Progenitor cell of endocrine pancreas (in vitro differentiated cells): Measurements from ENCODE around the gene GPX4. TPM values are rescaled to one million over a fixed set of nuclear protein-coding genes. Genes with fewer than 3 reads are reported as not detected.

Experiments
- DNase-seq: peaks from one replicate; pipeline ENCODE4 v3.0.0; 2021; ENCODE audit warnings: low spot score; ENCODE audit not compliant: unreplicated experiment
- H3K27ac Mint-ChIP-seq: 2 replicates; pipeline ENCODE4 v1.8.0; 2021; ENCODE audit warnings: mild to moderate bottlenecking, moderate library complexity, mixed read lengths
- H3K27me3 Mint-ChIP-seq: 2 replicates; pipeline ENCODE4 v1.8.0; 2021; ENCODE audit warnings: mixed read lengths
- H3K36me3 Mint-ChIP-seq: 2 replicates; pipeline ENCODE4 v1.8.0; 2022; ENCODE audit warnings: mixed read lengths; ENCODE audit not compliant: insufficient read depth
- H3K4me1 Mint-ChIP-seq: 2 replicates; pipeline ENCODE4 v1.8.0; 2021; ENCODE audit warnings: low read depth, mixed read lengths
- H3K4me3 Mint-ChIP-seq: 2 replicates; pipeline ENCODE4 v1.8.0; 2021; ENCODE audit warnings: low read depth, mild to moderate bottlenecking, moderate library complexity, mixed read lengths
- H3K9me3 Mint-ChIP-seq: 2 replicates; pipeline ENCODE4 v1.8.0; 2021; ENCODE audit warnings: low read depth, mixed read lengths
- CTCF ChIP-seq: fragments of 200-600 bp; sonication (generic); IDR thresholded peaks from one replicate; pipeline ENCODE4 v1.5.0; 2021; ENCODE audit warnings: antibody characterized with exemption, mild to moderate bottlenecking; ENCODE audit not compliant: unreplicated experiment
- total RNA-seq: library from RNA; stranded (reverse); gene quantifications from 2 replicates; pipeline ENCODE4 v1.2.1, GENCODE V29; 2021

Gene GPX4
- total RNA-seq, 1 donor from 2014 or later: 231 TPM

DNA sequence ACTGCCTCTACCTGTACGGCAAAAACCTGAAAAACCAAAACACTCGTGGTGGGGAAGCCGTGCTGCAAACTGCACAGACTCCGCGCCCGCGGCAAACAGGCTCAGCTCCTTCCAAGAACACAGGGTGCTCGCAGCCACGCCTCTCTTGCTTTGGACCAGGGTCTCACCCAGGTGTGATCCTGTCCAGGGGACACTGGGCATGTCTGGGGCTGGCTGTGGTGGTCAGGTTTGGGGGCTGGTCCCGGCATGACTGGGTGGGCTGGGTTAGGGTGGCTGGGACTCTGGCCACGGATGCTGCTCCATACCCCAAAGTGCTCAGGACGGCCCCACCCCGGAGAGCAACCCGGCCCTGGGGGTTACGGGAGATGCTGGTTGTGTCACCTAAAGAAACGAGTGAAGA is 13.9 kb downstream of the GPX4 start:
- H3K4me3 Mint-ChIP-seq: no peak overlapping the region
- H3K4me1 Mint-ChIP-seq: no peaks in the 10 kb centered on the region
- peaks cover 8% of the 10 kb centered on the region for H3K36me3 Mint-ChIP-seq
- no peak for DNase-seq
- TF ChIP-seq CTCF: no peak
- no peaks in the 10 kb centered on the region for H3K9me3 Mint-ChIP-seq
- H3K27me3 Mint-ChIP-seq: no peaks in the 10 kb centered on the region
- H3K27ac Mint-ChIP-seq: no peak overlapping the region

DNA sequence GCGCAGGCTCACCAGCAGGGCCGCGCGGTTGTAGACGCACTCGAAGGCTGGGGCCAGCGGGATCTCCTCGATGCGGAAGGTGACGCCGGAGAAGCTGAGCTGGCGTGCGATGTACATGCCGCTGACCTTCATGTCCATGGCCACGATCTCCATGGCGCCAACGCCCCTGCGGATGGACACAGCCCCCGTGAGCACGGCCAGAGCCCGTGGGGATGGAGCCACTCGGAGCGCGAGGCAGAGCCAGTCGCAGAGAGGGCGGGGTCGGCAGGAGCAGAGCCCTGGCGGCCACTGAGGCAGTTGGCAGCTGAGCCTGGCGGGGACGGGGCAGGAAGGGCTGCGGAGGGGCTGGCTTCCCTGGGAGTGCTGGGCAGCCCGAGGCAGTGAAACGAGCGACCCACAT is 15.2 kb downstream of the GPX4 start:
- no peaks in the 10 kb centered on the region for H3K9me3 Mint-ChIP-seq
- H3K27me3 Mint-ChIP-seq: no peaks in the 10 kb centered on the region
- DNase-seq: no peak
- no peak overlapping the region for H3K4me3 Mint-ChIP-seq
- H3K4me1 Mint-ChIP-seq: no peaks in the 10 kb centered on the region
- peaks cover 8% of the 10 kb centered on the region for H3K36me3 Mint-ChIP-seq
- H3K27ac Mint-ChIP-seq: no peak overlapping the region
- TF ChIP-seq CTCF: no peak

DNA sequence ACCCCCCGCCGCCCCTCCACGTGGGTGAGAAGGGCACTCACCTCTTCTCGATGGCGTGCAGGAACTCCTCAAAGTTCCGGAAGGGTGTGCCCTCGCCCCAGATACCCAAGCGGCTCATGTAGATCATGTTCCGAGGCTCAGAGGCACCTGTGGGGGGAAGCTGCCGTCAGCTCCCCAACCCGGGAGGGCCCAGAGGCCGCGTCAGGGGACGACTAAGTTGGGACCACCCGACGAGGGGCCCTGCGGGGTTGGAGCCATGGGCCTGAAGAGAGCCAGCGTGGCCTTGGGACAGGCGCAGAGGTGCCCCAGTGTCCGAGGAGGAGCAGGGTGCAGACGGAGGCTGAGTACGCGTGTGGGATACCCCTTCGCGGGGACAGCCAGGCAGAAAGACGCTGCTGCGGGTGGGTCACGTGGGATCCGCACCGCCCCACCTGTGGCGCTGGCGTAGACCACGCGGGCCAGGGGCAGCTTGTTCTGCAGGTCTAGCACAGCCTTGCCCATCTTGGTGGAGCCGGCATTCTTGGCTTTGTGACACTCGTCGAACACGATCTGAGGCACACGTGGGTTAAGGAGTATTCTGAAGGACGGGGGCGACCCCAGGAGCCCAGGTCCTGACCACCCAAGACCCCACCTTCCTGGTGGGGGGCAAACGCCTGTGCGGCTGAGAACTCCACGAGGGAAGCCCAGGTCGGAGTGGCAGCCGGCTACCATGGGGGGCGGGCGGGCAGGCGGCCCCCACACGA is 15.9 kb downstream of the GPX4 start:
- H3K27ac Mint-ChIP-seq: no peak overlapping the region
- peaks cover 8% of the 10 kb centered on the region for H3K36me3 Mint-ChIP-seq
- H3K4me3 Mint-ChIP-seq: no peak overlapping the region
- no peaks in the 10 kb centered on the region for H3K27me3 Mint-ChIP-seq
- no peak for TF ChIP-seq CTCF
- no peaks in the 10 kb centered on the region for H3K4me1 Mint-ChIP-seq
- H3K9me3 Mint-ChIP-seq: no peaks in the 10 kb centered on the region
- DNase-seq: no peak

- TF ChIP-seq CTCF: no peak
- peaks cover 8% of the 10 kb centered on the region for H3K36me3 Mint-ChIP-seq
- H3K27ac Mint-ChIP-seq: no peak overlapping the region
- H3K4me1 Mint-ChIP-seq: no peaks in the 10 kb centered on the region
- DNase-seq: no peak
- no peaks in the 10 kb centered on the region for H3K9me3 Mint-ChIP-seq
- H3K4me3 Mint-ChIP-seq: no peak overlapping the region
- H3K27me3 Mint-ChIP-seq: no peaks in the 10 kb centered on the region
Observed at GRCh38 chr19:1121395-1121794, 17.6 kb downstream of the GPX4 start.

DNA sequence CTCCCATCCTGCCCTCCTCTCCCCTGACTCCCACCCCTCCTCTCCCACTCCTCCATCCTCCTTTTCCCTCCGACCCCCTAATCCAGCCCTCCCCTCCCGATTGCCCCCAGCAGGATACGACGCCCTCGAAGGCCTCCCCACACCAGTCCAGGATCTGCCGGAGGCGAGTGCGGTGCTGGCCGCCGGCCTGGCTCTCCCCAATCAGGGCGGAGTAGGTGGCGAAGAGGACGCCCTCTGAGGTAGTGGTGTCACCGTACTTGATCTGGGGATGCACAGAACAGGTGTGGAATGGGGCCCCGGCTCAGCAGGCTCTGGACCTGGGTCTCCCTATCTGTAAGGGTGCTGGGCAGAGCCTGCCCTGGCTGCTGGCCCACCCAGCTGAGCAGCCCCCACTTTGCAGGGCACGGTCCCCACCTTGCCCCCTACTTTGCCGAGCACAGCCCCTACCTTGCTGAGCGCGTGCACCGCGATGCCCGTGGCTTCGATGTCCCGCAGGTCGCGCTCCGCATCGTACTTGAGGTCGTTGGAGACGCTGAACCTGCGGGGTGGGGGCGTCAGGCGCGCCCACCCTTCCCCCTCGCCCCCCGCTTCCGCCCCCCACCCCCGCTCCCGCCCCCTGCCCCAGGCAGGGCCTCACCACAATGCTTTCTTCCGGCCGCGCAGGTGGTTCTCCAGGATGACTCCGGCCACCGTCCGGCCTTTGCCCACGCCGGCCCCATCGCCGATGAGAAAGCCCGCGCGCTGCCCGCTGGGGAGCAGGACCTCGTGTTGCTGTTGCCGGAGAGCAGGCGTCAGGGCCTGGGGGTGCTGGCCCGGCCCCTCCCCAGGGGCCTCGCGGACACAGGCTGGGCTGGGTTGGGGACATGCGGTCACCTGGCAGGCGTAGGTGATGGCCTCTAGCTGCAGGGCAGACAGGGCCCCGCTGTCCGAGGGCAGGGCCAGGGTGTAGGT is 18.5 kb downstream of the GPX4 start:
- H3K4me1 Mint-ChIP-seq: no peaks in the 10 kb centered on the region
- H3K27me3 Mint-ChIP-seq: no peaks in the 10 kb centered on the region
- no peak for DNase-seq
- peaks cover 8% of the 10 kb centered on the region for H3K36me3 Mint-ChIP-seq
- no peak overlapping the region for H3K4me3 Mint-ChIP-seq
- no peak for TF ChIP-seq CTCF
- H3K27ac Mint-ChIP-seq: no peak overlapping the region
- no peaks in the 10 kb centered on the region for H3K9me3 Mint-ChIP-seq
